ENCODE measurements around the gene PAEP.
A peak's percentile ranks its signal among the peaks of the same experiment; 100 is the strongest.

Gene PAEP

GRCh38 chr9:135602789-135603481 lies 41.4 kb downstream of the PAEP start:
- DNase-seq = peak; percentile 61 to 67

- no peak for DNase-seq
Measured at GRCh38 chr9:135604437-135605237, 43.1 kb downstream of the PAEP start.

DNA sequence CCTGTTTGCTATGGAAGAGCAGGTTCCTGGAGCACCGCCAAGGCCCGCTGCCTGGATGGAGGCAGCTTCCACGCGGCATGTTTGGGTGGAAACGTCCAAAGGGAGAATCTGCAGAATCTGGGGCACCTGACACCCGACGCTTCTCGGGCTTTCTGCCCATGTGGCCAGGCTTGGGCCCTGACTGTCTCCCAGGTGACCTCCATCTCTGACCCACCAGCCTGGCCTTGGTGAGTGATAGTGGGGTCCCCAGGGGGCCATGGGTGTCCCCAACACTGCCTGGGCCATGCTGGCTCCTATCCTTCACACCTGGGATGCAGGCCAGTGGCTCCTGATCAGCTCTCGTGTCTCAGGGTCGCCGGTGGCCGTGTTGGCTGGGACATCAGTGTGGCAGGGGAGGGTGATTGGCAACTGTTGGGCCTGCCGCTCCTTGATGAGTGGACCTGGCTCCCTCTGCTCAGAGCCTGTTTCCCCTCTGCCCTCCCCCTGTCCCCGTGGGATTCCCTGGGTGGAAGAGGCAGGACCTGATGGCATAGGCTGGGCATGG lies 43.8 kb downstream of the PAEP start:
- no peak for DNase-seq

- DNase-seq = no peak
Measured at GRCh38 chr9:135606885-135607259, 45.3 kb downstream of the PAEP start.

- no peak for DNase-seq
Measured at GRCh38 chr9:135607401-135608293, 46.1 kb downstream of the PAEP start.

DNA sequence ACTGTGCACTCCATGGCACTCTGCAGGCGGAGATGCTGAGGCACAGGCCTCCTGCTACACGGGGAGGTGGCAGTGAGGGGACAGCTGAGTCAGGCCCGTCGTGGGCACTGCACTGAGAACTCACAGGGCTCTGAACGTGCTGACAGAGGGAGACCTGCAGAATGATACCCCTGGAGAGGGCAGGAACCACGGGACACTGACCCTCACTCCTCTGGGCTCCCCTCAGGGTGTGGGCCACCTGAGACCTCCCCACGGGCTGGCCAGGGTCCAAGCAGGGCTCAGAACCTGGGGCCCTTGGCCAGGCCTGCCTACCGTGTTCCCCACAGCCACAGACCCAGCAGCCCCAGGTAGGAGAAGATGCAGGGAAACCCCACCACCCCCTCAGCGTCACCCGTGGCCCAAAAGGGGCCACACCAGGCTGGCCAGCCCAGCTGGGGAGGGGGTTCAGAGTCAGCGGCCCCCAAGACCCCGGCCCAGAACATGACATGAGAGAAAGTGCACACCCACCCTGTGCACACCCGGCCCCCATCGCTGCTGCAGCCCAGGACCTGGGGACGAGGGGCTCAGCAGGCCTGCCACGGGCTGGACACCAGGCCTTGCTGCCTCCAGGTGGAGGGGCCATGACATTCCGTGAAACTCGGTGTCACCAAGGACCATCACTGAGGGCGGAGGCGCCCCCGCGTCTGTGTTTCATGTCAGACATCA lies 46.9 kb downstream of the PAEP start:
- DNase-seq = no peak

- no peak for DNase-seq
Measured at GRCh38 chr9:135608999-135609317, 47.4 kb downstream of the PAEP start.

GRCh38 chr9:135609366-135609955 lies 47.9 kb downstream of the PAEP start:
- DNase-seq = no peak

- DNase-seq = no peak
Measured at GRCh38 chr9:135610290-135611141, 49.0 kb downstream of the PAEP start.

GRCh38 chr9:135611142-135611874 lies 49.8 kb downstream of the PAEP start:
- no peak for DNase-seq

DNA sequence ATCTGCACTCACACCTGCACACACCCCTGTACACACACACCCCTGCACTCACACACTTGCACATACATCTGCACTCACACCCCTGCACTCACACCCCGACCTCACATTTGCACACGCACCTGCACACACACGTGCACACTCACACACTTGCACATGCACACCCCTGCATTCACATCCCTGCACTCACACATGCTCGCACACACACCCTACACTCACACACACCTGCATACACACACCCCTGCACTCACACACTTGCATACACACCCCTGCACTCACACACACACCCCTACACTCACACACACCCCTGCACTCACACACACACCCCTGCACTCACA lies 50.3 kb downstream of the PAEP start:
- DNase-seq = no peak

- DNase-seq = no peak
Measured at GRCh38 chr9:135612437-135612836, 50.9 kb downstream of the PAEP start.

GRCh38 chr9:135612981-135613910 lies 51.7 kb downstream of the PAEP start:
- no peak for DNase-seq

DNA sequence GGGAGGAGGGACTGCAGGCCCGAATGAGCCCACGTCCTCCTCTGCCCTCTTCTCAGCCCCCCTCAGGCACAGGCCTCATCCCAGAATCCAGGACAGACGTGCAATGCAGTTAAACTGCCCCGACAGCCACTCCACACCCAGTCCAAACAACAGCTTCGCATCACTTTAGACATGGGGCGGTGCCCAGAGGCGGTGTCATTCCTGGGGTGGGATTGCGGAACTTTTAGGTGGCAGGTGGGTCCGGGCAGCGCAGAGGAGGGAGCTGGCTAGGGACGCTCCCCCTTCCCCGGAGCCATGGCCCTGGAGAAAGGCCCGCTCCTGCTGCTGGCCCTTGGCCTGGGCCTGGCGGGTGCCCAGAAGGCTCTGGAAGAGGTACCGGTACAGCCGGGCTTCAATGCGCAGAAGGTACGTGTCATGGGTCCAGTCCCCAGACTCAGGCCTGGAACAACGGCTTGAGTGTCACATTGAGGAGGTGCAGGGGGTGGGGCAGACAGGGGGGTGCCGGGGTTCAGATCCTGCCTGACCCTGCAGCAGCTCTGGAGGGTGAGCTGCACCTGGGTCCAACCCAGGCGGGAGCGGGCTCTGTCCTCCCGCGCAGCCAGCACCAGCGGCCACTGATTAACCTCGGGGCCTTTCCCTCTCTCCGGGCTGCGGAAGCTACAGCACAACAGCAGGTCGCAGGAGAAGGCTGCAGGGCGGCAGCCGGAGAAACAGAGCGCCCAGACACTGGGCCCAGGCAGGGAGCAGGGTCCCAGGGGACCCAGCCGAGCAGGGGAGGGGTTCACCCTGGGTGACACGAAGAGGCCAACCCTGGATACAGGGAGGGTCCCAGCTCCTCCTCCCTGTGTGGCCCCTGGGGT lies 52.6 kb downstream of the PAEP start:
- no peak for DNase-seq

GRCh38 chr9:135614821-135615665 lies 53.5 kb downstream of the PAEP start:
- DNase-seq = no peak

DNA sequence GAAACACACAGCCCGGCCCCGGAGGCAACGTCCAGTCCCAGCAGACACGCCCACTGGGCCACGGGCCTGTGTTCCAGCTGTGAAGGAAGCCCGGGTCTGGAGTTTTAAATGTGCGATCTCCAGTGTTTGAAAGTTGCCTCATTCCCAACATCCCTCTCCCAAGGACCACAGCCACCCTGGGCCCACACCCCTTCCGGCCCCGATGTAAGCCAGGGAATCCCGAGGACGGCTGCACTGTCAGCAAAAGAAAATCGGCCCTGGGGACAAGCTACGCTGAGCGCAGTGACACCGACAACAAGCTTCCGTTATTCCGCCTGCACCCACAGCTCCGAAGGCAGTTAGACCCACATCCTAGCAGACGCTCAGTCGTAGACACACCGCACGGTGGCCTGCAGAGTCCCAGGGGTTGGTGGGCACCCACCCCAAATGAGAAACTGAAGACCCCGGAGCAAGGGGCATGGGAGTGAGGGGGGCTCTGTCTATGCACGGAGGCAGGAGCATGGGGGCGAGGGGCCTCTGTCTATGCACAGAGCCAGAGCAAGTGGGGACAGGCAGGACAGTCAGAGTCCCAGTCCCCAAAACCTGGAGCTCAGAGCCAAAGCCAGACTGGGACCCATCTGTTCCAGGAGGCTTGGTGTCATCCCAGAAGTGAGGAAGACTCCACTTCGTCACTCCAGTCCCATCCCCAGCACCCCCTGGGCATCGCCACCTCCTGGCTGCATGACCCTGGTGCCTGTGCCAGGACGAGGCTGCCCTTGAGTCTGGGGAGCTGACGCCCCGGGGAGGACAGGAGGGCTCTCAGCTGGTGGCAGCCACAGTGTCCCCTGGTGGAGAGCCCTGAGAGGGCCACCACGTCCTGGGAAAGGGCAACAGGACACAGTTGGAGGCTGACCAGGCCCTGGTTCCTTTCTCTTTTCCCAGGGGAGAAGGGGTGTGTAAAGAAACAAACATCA lies 54.4 kb downstream of the PAEP start:
- no peak for DNase-seq
